HG02623 (cell line): Measurements from ENCODE around the gene KCND2.
"Not testable (repeated sequence)": the region's sequence is repeated elsewhere in the genome, so short reads cannot be mapped to it uniquely, and the experiment has no call there.

Source experiments
- ATAC-seq: cut with Tn5 transposase; IDR thresholded peaks from one replicate; pipeline ENCODE4 v1.9.1; 2021; ENCODE audit warnings: moderate library complexity; ENCODE audit not compliant: unreplicated experiment

KCND2 gene

DNA sequence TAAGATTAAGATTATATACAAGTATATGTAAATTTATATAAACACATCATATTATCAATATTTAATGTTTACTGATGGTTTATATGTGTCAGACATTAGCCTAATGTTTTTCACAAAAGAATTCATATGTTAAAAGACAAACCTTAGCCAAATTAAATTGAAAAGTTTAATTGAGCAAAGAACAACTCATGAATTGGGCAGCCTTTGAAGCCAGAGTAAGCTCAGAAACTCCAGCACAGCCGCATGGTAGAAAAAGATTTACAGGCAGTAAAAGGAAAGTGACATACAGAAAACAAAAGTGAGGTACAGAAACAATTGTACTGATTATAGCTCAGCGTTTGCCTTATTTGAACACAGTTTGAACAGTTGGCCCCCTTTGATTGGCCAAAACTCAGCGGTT, 460.9 kb downstream of the KCND2 start:
- no peak for ATAC-seq

DNA sequence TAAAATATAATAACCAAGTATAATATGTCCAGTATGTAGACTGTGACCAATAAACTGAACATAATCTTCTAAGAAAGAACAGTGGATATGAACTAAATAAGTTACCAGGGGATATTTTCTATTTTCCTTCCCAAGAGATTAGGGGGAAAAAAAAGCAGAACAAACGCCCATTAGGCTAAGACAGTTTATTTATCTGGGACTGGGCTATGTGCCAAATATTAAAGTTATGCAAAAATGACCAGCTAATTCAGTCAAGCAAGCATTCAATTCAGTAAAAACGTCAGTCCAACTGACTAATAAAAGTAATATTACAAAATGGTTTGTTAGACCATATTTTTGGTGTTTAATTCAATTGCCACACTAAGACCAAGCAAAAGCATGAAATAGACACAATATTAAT, 462.8 kb downstream of the KCND2 start:
- ATAC-seq, result no peak

DNA sequence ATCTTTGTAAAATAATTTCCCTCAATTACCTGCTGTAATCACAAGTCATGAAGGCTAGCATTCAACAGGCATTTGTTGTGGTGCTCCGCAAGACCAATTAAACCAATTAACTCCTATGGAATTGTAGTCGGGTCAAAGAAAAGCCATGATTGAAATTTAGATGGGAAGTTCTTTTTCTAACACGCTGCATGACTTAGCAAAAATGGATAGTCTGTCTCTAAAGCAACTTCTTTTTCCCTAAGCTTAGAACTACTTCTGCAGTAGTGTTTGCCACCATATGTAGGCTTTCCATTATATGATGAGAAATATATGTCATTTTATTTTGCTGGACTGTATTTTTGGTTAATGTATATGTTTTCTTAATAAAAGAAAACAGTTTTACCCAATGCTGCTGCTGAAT, 465.8 kb downstream of the KCND2 start:
- ATAC-seq, result no peak

DNA sequence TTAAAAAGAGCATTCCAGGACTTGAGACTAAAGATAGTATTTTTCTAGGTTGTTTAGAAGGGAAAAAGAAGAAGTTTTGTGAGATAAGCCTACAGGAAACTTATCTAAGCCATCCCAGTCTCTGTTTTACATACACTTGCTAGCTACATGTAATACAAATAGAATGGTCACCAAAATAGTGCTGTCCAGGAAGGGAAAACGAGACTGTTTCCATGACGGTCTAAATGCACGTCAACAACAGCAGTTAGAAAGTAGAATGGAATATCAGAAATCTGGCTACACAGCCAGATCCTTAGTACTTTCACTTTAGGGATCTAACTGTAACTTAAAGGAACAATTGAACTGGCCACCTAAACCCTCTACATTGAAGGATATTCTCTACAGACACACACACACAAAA, 467.4 kb downstream of the KCND2 start:
- ATAC-seq, result no peak

DNA sequence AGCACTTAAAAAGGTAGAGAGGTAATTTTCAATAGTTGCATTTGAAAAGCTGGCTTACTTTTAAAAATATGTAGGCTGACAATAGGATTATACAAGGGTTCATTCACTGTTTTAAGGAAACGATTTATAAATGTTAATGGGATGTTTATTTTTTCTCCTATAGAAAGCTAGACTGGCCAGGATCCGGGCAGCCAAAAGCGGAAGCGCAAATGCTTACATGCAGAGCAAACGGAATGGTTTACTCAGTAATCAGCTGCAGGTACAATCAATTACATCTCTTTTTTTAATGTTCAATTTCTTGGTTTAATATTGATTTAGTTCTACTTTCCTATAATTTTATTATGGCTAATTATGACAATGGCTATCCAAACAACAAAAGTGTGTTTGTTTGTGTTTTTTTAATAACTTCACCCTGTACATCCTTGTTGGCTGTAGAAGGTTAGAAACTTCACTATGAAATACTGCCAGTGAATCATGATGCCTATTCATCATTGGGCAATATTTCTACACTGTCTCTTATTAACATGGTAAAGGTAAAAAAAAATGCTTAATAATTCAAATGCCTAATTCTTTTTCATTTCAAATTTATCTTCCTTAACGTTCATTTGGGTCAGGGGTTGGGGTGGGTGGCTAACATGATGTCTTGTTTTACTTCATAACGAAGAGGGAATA, 468.5 kb downstream of the KCND2 start:
- no peak for ATAC-seq

DNA sequence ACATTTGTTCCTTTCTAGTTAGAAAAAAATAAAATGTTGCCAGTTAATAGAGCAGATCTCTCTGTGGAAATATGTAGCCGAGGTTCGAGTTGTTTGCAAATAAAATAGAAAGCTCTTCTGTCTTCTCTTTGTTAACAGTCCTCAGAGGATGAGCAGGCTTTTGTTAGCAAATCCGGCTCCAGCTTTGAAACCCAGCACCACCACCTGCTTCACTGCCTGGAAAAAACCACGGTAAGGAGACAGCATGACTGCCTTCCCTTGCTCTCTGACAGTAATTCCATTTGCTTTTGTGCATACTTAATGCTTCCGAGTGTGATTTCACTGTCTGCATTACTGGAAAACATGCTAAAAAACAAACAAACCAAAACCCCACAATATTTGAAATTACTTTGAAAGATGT, 469.4 kb downstream of the KCND2 start:
- no peak for ATAC-seq

DNA sequence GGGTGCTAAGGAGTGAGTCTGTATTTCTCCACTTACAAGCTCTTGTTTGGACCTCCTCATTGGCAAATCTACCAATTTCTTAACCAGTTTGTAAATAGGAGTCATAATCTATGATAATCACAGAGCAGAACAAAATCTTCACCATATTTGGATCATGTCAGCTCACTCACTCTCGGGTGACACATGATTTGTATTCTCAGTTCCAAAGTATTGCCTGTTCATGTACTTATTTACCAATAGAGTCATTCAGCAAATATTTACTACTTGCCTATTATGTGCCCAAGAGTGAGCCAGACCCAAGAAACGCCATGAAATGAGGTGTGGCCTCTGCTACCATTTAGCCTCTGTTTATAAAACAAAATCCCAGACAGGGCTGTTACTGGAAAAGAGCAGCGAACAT, 470.2 kb downstream of the KCND2 start:
- no peak for ATAC-seq

DNA sequence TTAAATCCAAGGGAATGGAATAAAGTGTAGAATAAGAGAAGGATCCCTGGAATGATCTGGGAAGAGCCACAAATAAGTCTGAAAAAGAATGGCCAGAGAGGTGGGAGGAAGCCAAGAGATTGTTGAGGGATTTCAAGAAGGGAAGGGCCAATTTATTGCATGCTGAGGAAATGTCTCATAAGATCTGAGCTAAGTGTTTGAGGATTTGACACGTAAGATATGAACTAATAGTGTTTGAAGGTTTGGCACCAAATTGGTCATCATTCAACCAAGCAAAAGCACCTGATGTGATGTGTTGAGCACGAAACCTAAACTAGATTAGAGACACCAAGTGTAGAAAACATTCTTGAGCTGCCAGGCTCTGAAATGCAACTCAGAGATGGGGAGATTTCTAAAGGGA, 487.1 kb downstream of the KCND2 start:
- peak; percentile 63 for ATAC-seq

DNA sequence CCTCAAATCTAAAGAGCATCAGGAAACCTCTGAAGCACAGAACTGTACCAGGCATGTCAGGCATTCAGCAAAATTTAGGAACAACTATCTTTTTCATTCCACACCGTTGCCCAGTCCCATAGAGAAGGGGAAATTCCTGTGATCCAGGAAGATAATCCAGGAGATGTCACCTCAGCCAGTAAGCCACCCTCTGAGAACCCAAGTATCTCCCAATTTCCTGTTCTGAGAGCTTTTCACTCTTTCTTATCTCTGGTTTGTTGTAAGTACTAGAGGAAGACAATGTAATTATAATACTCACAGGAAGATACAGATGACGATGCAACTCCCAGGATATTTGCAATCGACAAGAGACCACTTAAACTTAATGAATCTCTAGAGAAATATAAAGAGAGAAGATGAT, 487.9 kb downstream of the KCND2 start:
- ATAC-seq, result no peak

DNA sequence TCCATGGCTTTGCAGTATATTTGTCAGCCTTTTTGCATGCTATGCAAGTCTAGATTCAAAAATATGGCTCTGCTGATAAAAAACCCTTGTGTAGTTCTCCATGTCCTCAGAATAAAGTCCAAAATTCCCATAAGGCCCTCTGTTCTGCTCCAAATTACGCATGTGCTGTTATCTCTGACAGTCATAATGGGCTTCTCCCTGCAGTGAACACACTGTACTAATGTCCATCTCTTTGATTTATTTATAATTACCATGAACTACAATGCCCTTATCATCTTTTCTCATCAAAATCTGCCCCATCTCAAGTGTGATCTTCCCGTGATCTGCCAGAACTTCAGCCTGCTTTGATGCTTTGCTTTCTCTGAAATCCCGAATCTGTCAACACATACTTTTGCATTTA, 497.2 kb downstream of the KCND2 start:
- ATAC-seq, result no peak

DNA sequence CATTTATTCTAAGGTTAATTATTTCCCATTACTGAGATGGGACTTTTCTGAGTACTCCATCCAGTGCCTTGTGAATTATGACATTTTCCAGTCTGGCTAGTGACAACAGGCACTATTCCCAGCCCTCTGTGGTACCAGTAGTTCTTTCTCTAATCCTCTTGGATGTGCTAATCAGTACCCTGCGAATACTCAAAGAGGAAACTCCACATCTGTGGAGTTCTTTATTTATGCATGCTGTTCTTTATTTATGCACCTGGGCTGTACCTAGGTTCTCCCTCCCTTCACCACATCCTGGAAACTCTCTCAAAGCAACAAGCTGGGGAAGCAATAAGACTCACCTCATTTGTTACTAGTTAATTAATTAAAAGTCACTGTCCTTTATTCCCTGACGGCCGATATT, 501.5 kb downstream of the KCND2 start:
- ATAC-seq, result no peak

DNA sequence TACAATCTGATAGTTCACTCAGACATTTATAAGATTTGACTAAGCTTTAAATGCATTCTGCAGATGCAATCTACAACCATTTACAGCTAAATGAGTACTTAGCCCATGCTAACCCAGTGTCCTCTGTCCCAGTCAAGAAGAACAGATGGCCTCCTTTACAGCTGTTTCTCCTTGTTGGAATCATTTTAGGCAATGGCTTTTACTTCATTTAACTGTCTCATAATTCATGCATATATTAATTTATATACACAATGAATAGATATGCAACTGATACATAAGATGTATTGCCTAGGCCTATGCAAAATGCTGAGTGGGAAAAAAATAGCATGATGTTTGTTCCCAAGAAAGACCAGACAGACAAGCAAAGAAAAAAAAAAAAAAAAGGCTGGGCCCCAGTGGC, 502.8 kb downstream of the KCND2 start:
- no peak for ATAC-seq

DNA sequence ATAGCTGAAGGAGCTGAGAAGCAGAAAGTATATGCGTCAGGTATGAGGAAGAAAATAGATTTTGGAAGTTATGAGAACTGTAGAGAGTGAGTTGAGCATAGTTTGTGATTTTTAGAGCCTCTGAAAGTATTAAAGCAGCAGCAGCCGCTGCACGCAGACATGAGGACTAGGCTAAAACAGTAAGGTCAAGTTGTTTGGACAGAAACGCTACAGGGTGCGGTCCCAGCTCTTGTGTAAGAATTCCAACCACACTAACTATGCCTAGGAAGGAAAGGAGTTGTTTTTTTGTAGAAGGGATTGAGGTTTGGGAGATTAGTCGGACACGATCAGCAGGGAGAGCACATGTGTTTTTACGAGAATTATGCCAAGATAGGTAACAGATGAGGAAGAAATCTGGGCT, 506.1 kb downstream of the KCND2 start:
- not testable (repeated sequence) for ATAC-seq

DNA sequence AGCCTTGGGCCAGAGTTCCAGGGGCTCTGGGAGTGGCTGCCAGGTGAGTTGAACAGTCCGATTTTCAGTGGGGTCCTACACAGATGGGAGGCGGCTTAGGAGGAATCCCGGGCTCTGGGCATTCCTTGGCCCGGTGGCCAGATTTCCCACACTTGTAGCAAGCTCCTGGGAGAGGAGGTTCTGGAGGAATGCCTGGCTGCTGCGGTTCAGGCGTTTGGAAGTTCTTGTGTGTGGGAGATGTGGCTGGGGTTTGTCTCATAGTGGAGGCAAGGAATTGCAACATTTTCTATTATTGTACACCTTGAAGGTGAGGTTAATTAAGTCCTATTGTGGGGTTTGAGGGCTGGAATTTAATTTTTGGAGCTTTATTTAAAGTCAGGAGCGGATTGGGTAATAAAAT, 507.5 kb downstream of the KCND2 start:
- ATAC-seq, result not testable (repeated sequence)

DNA sequence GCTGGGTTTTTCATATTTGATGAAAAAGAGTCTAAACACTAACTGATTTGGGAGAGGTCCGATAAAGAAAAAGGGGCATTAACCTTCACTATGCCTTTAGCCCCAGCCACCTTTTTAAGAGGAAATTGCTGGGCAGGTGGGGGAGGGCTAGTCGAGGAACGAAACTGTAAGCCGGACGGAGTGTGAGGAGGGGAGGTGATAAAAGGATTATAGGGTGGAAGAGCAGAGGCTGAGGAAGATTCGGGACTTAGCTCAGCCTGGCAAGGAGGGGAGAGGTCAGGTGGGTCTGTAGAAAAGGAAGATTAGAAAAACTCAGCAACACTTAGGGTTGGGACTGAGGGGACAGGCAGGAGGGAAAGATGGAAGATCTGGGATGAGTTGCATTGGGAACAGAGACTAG, 508.0 kb downstream of the KCND2 start:
- no peak for ATAC-seq

DNA sequence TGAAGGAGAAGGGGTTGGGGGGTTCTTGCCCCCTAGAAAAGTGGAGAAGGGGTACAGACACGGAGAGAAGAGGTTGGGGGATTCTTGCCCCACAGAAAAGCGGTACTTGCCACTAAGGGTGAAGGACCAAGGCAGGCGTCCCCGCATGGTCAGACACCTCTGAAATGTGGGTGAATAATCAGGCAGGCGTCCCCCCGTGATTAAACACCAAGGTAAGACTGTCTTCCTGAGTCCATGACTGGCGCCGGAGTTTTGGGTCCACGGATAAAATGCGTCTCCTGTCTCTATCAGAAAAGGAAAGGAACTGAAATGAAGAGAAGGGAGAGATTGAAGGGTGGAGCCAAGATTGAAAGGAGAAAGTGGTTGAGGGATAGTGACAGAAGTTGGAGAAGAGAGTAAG, 508.9 kb downstream of the KCND2 start:
- ATAC-seq, result not testable (repeated sequence)

DNA sequence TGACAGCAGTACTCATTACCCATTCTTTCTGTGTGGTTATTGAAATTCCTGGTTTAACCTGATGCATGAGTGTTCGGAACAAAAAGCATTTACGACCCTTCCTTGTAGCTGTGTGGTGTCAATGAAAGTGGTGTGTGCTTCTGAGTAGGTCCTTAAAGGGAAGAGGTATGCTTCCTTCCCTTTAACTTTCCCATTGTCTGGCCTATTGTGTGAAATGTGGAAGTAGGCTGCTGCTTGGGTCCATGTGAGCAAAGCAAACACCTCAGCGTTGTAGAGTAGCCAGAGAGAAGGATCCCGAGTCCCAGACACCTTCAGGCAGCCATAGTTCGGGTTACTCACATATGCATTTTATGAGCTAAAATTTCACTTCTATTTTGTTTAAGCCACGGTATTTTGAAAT, 510.3 kb downstream of the KCND2 start:
- no peak for ATAC-seq

DNA sequence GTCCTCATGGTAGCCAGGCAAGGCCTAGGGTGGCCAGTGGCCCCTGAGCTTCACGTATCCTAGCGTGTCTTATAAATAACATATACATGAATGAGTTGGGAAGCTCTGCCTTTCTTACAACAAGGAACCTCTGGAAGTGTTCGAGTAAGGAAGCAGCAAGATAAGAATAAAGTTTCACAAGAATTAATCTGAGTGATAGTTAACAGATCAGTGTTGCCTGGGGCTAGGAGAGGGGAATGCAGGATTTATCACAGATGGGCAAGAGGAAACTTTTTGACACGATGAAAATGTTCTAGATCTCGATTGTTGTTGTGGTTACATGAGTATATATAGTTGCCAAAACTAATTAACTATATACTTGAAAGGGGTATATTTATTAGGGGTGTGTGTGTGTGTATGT, 510.7 kb downstream of the KCND2 start:
- ATAC-seq, result no peak

DNA sequence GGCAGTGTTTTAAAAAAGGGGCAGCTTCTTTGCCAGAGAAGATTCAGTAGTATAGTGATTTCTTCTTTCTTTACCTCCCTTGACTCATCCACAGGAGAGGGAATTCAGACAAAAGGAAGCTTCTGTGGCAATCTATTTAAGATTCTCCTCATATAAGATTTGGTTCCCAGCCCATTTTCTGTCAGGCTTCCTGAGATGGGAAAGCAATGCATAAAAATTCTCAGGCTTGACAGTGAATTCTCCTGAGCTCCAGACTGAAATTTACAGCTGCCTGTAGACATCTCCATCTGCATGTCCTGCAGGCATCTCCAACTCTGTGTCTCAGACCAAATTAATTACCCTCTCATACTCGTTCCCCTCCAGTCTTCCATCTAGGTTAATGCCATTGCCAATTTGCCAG, 512.1 kb downstream of the KCND2 start:
- ATAC-seq, result no peak

DNA sequence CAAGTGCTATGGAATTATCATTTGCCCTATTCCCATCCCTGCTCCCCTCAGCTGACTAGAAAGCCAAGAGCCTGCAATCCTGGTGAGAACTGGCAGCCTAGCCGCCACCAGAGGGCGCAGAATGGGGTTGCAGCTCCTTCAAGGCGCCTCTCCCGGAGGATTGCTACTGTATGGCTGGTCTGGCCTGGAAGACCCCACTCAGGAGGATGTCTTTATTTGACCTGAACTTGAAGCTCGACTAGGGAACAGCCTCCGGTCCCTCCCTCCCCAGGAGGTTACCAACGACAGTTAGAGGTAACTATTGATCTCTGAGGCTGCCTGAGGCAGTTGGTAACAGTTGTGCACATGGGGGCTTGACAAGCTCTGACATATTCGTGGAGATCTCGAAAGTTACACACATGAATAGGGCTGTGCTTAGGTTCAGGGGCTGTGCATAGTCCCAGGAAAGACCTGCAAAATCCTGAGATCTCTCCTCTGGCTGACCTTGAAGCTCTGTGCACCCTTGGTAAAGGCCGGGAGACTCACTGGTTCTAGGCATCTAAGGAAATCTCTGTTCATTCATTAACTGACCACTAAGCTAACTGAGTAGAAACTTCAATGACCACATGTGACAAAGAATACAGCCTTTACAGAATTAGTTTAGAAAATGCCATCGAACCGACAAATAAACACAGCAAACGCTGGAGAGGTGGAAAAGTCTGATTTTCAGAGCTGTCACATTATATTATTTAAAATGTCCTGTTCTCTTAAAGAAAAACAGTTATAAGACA, 519.3 kb downstream of the KCND2 start:
- ATAC-seq, result peak; percentile 95

DNA sequence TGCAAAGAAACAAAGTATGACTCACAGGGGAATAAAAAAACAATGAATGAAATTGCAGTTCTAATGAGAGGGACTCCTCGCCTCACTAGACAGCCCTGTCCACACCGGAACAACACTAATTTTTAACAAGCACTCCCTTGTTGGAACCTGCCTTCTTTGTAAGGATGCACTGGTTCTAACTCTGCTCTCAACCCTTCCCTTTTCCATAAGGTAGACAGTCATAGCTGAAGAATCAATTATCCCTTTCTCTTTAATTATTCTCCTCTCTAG, 519.8 kb downstream of the KCND2 start:
- no peak for ATAC-seq

DNA sequence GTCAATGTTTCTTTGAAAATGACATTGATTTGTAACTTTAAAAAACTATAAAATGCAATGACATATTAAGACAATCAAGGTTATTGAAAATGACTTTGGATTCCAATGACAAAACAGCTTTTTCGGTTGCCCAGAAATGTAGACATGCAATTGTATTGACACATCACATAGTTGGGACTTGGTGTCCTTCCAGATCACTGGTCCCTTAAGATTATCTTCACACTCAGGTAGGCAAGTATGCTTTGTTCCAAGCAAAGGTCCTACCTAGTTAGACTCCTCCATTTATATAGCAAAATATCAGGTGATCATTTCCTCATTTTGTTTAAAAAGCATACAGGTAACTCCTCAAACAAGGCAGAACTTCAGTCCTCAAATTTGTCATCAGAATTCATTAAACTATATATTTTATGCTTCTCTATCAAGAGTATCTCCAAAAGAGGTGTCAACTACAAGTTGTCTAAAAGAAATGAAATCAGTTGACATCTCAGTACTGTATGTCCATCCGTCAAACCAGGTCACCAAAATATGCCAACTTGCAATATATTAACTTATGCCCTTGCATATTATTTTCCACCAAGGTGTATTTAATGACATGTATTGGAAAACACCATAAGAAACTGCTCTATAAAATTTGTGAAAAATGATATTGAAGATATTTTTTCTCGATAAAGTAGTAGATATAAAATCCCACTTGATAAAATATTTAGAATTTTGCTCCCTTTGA, 520.4 kb downstream of the KCND2 start:
- ATAC-seq, result no peak
